Fibroblast of mammary gland (primary cell): ENCODE results near the gene CMIP.

ENCODE experiments used
- DNase-seq: peaks from one replicate; pipeline ENCODE4 v3.0.0-alpha.2; 2010; ENCODE audit warnings: low read depth
- H3K4me3 ChIP-seq: 2 replicates; pipeline ENCODE4 v1.5.1; 2011; ENCODE audit warnings: low read depth, mild to moderate bottlenecking, low read length, moderate library complexity; ENCODE audit not compliant: control insufficient read depth
- TF ChIP-seq, protein P1 (sequence below): conservative IDR thresholded peaks from 2 replicates; pipeline ENCODE4 v1.5.1; 2011; ENCODE audit warnings: low read depth, low read length, inconsistent platforms; ENCODE audit not compliant: control insufficient read depth, insufficient read depth

Gene CMIP

DNA sequence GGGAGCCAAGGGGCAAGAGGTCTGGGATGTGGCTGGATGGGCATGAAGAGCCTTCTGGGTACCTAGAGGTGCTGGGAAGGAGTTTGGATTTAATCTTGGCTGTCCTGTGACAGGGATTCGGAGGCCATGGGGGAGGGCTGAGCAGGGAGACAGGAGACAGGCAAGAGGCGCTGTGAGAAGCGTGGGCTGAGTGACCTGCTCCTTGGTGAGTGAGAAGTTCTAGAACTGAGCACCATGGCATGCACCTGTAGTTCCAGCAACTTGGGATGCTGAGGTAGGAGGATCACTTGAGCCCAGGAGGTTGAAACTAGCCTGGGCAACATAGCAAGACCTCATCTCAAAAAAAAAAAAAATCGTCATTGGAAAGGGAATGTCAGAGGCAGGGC lies 256.2 kb downstream of the CMIP start:
- DNase-seq = no peak
- H3K4me3 ChIP-seq = no peak overlapping the region

DNA sequence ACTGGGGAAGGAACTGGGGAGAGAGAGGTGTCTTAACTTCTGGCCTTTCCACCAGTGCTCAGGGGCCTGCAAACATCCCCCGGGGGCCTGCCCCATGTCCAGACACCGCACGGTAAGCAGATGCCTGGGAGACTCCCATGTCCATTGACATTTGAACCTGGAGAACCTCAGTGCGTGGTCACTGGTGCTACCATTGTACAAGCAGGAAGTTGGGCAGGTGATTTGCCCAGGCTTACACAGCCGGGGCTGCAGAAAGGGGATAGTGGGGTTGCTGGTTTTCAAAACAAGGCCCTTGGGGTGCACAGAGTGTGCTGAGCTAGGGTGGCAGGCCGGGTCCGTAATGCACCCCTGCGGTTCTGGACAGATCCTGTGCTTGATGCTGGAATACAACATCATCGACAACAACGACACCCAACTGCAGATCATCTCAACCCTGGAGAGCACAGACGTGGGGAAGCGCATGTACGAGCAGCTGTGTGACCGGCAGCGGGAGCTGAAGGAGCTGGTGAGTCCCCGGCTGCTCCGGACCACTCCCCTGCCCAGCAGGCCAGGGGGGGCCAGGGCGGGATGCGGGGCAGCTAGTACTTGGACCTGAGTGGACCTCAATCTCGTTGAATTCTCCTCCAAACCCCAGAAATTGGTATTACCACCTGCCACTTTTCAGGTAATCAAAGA lies 256.8 kb downstream of the CMIP start:
- TF ChIP-seq, protein P1, sequence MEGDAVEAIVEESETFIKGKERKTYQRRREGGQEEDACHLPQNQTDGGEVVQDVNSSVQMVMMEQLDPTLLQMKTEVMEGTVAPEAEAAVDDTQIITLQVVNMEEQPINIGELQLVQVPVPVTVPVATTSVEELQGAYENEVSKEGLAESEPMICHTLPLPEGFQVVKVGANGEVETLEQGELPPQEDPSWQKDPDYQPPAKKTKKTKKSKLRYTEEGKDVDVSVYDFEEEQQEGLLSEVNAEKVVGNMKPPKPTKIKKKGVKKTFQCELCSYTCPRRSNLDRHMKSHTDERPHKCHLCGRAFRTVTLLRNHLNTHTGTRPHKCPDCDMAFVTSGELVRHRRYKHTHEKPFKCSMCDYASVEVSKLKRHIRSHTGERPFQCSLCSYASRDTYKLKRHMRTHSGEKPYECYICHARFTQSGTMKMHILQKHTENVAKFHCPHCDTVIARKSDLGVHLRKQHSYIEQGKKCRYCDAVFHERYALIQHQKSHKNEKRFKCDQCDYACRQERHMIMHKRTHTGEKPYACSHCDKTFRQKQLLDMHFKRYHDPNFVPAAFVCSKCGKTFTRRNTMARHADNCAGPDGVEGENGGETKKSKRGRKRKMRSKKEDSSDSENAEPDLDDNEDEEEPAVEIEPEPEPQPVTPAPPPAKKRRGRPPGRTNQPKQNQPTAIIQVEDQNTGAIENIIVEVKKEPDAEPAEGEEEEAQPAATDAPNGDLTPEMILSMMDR = no peak
- no peak overlapping the region for H3K4me3 ChIP-seq
- DNase-seq = no peak

More for the DNA sequence above, 256.2 kb downstream of the CMIP start:
- TF ChIP-seq, protein P1 = no peak

DNA sequence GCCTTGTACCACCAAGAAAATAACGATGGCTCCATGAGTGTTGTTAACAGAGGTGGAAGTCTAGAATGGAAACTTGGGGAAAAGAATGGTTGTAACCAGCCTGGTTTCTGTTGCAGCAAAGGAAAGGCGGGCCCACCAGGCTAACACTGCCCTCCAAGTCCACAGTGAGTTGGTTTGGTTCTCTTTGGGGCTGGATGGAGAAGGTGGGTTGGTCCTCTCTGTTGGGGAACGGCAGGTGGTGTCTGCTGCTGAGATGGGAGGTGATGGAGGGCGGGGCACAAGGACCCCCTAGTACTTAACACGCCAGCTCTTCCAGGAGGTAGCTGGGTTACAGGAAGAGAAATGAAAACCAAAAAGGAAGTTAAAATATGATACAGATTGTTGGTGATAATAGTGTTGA lies 257.9 kb downstream of the CMIP start:
- no peak overlapping the region for H3K4me3 ChIP-seq
- TF ChIP-seq, protein P1 = no peak

DNA sequence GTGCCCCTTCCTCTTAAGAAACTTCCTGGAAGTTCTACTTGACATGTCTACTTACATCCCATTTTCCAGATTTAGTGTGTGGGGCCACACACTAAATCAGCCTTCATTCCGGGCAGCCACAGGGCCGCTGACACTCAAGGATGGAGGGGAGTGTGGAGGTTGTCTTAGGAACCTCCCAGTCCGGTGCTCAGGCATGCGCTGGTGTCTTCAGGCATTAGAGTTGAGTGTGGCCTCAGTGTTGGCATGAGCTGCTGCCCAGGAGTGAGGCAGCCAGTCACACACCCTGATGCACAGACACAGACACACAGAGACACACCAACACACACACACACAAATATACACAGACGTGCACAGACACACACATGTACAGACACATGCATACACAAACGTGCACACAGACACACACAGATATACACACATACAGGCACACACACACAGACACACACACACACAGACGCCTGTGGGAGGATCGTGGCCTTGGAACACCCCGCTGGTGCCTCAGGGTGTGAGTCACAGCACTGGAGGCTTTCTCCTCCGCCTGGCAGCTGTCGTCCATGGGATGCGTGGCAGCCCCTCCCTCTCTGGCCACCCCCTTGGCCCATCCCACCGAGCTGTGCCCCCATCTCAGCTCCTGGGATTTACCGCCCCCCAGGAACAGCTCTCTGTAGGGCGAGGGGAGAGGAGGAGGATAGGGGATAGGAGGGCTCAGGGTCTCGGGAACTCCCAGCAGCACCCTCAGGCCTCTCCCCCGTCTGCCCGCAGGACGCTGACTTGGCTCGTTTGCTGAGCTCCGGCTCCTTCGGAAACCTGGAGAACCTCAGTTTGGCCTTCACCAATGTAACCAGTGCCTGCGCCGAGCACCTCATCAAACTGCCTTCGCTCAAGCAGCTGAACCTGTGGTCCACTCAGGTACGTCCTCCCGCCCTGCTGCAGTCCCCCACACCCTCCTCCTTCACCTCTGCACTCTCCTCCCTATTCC lies 258.9 kb downstream of the CMIP start:
- peak overlapping the region; percentile 35 for H3K4me3 ChIP-seq
- DNase-seq = peak; percentile 91
- TF ChIP-seq, protein P1 = no peak

More for the DNA sequence above, 257.9 kb downstream of the CMIP start:
- DNase-seq = no peak

DNA sequence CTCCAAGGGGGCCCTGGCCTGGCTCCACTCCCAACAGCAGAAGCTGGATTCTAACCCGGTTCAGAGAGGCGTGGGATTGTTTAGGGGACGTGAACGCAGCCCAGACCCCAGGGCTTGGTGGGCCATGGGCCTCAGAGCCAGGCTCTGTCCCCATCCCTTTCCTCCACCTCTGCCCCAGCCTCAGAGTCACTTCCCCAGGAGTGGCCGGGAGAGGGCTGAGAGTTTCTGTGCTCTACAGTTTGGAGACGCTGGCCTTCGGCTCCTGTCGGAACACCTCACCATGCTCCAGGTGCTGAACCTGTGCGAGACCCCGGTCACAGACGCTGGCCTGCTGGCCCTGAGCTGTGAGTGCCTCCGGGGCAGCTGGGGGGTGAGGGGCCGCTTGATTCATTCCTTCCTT lies 260.7 kb downstream of the CMIP start:
- DNase-seq = no peak
- H3K4me3 ChIP-seq = no peak overlapping the region
- TF ChIP-seq, protein P1 = no peak

DNA sequence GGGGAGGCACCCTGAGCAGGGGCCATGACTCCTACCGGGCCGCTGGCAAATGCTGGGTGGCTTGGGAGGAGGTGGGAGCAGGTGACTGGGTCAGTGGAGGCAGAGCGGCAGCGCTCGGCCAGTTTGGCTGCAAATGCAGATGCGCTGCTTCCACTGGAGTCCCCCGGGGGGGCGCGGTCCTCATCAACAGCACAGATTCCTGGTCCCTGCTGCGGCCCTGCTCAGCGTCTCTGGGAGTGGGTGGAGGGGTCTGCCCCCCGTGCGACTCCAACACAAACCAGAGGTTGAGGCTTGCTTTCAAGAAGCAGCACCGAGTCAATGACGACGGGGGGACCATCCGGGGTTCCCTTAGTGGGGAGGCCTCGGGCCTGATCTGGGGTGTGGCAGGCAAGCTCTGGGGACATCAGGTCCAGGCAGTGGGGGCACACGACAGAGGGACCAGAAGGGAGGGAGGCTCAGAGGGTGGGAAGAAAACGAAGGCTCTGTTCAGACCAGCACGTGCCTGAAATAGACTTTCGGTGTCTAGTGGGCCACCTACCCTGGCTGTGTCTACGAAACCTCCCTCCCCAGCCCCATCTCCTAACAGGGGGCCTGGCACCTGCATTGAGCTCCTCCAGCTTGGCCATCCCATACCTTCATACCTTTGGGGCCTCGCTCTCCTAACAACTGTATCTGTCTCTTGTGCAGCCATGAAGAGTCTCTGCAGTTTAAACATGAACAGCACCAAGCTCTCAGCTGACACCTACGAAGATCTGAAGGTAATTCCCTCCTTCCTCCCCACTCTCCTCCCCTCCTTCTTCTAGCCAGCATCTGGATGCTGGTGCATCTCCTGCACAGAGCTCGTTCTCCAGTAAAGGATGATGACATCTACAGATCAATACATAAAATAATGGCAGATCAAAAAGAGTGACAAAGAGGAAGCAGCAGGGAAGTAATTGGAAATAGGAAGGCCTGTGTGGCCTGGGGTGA lies 262.0 kb downstream of the CMIP start:
- H3K4me3 ChIP-seq = no peak overlapping the region
- no peak for DNase-seq
- TF ChIP-seq, protein P1 = no peak
